Adrenal gland (tissue), 5 donors: ENCODE measurements around the gene SLC6A12.

Experiments
- POLR2A ChIP-seq, 2 donors: fragments of 450-650 bp; IDR thresholded peaks; one replicate each; pipeline ENCODE4 v1.6.1; 2017; ENCODE audit warnings: antibody characterized with exemption in 2 of 2, mild to moderate bottlenecking in 2 of 2, moderate library complexity in 1 of 2
- TF ChIP-seq, protein P1 (sequence below), 6 experiments: fragments of 450-650 bp in 4 of 6; fragments of 200-600 bp in 2 of 6; sonication (generic) in 1 of 6; IDR thresholded peaks; 1 replicate in 5 of 6; 2 replicates in 1 of 6; pipeline versions ENCODE4 v1.5.1 to v1.8.0; 2016 to 2021; ENCODE audit warnings: antibody characterized with exemption in 6 of 6, mild to moderate bottlenecking in 2 of 6, moderate library complexity in 1 of 6
- donor health status: DM: no; HTN: no; CAD: no.

DNA sequence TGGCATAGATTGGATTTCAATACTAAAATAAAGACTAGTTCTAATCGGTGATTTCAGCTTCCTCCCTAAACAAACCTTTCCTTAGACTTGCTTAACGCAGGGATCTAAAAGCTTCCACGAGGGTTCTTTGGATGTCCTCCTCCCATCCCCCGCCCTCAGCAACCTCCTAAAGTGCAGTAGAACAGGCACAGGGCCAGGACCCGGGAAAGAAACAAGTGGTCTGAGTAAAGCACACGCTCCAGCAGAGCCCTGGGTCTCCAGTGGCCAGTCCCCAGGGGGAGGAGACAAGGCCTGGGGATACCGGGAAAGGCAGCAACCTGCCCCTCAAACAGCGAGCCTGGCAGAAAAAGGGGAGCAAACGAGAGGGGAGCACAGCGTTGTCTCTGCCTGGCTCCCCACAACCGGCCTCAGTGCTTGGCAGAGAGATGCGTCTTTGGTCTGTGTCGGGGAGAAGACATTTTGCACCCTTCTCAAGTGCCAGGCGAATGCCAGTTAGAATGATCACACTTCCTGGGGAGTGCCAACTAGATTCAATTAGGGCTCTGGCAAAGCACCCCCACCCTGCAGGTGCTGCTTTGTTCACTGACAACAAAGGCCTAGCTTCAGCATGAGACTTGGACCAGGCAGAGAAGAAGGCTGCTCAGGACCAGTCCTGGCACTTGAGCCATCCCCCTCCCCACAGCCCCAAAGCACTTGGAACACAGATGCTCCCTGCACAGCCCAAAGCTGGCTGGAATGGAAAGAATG lies 17.1 kb upstream of the SLC6A12 start:
- TF ChIP-seq, protein P1, sequence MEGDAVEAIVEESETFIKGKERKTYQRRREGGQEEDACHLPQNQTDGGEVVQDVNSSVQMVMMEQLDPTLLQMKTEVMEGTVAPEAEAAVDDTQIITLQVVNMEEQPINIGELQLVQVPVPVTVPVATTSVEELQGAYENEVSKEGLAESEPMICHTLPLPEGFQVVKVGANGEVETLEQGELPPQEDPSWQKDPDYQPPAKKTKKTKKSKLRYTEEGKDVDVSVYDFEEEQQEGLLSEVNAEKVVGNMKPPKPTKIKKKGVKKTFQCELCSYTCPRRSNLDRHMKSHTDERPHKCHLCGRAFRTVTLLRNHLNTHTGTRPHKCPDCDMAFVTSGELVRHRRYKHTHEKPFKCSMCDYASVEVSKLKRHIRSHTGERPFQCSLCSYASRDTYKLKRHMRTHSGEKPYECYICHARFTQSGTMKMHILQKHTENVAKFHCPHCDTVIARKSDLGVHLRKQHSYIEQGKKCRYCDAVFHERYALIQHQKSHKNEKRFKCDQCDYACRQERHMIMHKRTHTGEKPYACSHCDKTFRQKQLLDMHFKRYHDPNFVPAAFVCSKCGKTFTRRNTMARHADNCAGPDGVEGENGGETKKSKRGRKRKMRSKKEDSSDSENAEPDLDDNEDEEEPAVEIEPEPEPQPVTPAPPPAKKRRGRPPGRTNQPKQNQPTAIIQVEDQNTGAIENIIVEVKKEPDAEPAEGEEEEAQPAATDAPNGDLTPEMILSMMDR (IDR thresholded peaks at IDR 0.05): no peak
- TF ChIP-seq POLR2A (IDR thresholded peaks at IDR 0.05): no peak
